IMR-90 (cell line): ENCODE measurements around the gene MICAL3. TPM values are rescaled to one million over a fixed set of nuclear protein-coding genes. Genes with fewer than 3 reads are reported as not detected.

Experiments used
- ATAC-seq: fragments of 200-7000 bp; cut with Tn5 transposase; 2 replicates; pipeline ENCODE4 v1.9.1; 2020; ENCODE audit warnings: low read depth, mild to moderate bottlenecking, moderate library complexity
- BruUV-seq: library from RNA; stranded (reverse); fragments of 400-500 nt; replicated peaks from 2 replicates; lab custom pipeline; 2021; lab: Mats Ljungman, UMichigan
- CTCF ChIA-PET: fragments of 300-600 bp; formaldehyde crosslinking; extraction: SDS; loops from one replicate; lab custom pipeline; 2021; ENCODE audit warnings: antibody characterized with exemption; lab: Yijun Ruan, JAX
- POLR2A ChIA-PET: fragments of 300-600 bp; sonication (Branson Sonifier 250); formaldehyde crosslinking; loops from one replicate; lab custom pipeline; 2022; ENCODE audit warnings: antibody characterized with exemption; ENCODE audit not compliant: unreplicated experiment; lab: Charles Lee
- DNase-seq: peaks from one replicate; pipeline ENCODE4 v3.0.0; 2013
- H2AFZ ChIP-seq: replicated peaks from 2 replicates; pipeline ENCODE3; 2013; ENCODE audit warnings: low read length, mild to moderate bottlenecking; ENCODE audit not compliant: poor library complexity
- H2AK5ac ChIP-seq: 2 replicates; pipeline ENCODE4 v1.6.1; 2013; ENCODE audit warnings: low read depth, low read length, inconsistent platforms
- H2AK9ac ChIP-seq: replicated peaks from 2 replicates; pipeline ENCODE3; 2013; ENCODE audit warnings: mild to moderate bottlenecking, low read depth, low read length, moderate library complexity; ENCODE audit not compliant: poor library complexity
- H2BK120ac ChIP-seq: 2 replicates; pipeline ENCODE4 v1.6.1; 2013; ENCODE audit warnings: low read depth, low read length, inconsistent platforms
- H2BK15ac ChIP-seq: 3 replicates; pipeline ENCODE4 v1.6.1; 2013; ENCODE audit warnings: low read depth, low read length, inconsistent platforms
- H2BK20ac ChIP-seq: 2 replicates; pipeline ENCODE4 v1.6.1; 2013; ENCODE audit warnings: low read depth, mild to moderate bottlenecking, inconsistent platforms, low read length, moderate library complexity
- H2BK5ac ChIP-seq: 2 replicates; pipeline ENCODE4 v1.6.1; 2013; ENCODE audit warnings: mild to moderate bottlenecking, low read depth, low read length, inconsistent platforms; ENCODE audit not compliant: poor library complexity, severe bottlenecking
- H3K14ac ChIP-seq: replicated peaks from 2 replicates; pipeline ENCODE4 v1.6.1; 2013; ENCODE audit warnings: low read depth, low read length, inconsistent platforms
- H3K18ac ChIP-seq: 2 replicates; pipeline ENCODE4 v1.6.1; 2013; ENCODE audit warnings: low read depth, low read length, control low read depth
- H3K23ac ChIP-seq: 2 replicates; pipeline ENCODE4 v1.6.1; 2013; ENCODE audit warnings: low read depth, low read length, inconsistent platforms
- H3K27ac ChIP-seq: 2 replicates; pipeline ENCODE4 v1.5.1; 2013; ENCODE audit warnings: mild to moderate bottlenecking, control low read depth, low read length; ENCODE audit not compliant: insufficient read depth
- H3K27me3 ChIP-seq: 2 replicates; pipeline ENCODE4 v1.6.1; 2013; ENCODE audit warnings: low read length; ENCODE audit not compliant: control insufficient read depth, insufficient read depth
- H3K36me3 ChIP-seq: 2 replicates; pipeline ENCODE4 v1.6.1; 2013; ENCODE audit warnings: low read length, mixed read lengths; ENCODE audit not compliant: control insufficient read depth, insufficient read depth
- H3K4ac ChIP-seq: 2 replicates; pipeline ENCODE4 v1.6.1; 2013; ENCODE audit warnings: low read depth, low read length, inconsistent platforms
- H3K4me1 ChIP-seq: 2 replicates; pipeline ENCODE4 v1.6.1; 2013; ENCODE audit warnings: low read length, mixed read lengths; ENCODE audit not compliant: control insufficient read depth, insufficient read depth
- H3K4me2 ChIP-seq: 2 replicates; pipeline ENCODE4 v1.6.1; 2013; ENCODE audit warnings: low read depth, mild to moderate bottlenecking, control low read depth, low read length, moderate library complexity
- H3K4me3 ChIP-seq: 2 replicates; pipeline ENCODE4 v1.5.1; 2013; ENCODE audit warnings: low read depth, mild to moderate bottlenecking, control low read depth, low read length, moderate library complexity; ENCODE audit not compliant: insufficient read depth
- H3K56ac ChIP-seq: 2 replicates; pipeline ENCODE4 v1.6.1; 2013; ENCODE audit warnings: low read length, inconsistent platforms; ENCODE audit not compliant: insufficient read depth; ENCODE audit errors: extremely low read depth
- H3K79me1 ChIP-seq, 2 experiments: 2 replicates each; pipeline ENCODE4 v1.6.1; 2013; ENCODE audit warnings: low read length in 2 of 2, inconsistent platforms in 1 of 2, low read depth in 1 of 2
- H3K9ac ChIP-seq: 2 replicates; pipeline ENCODE4 v1.6.1; 2013; ENCODE audit warnings: low read depth, low read length, control low read depth
- H3K9me1 ChIP-seq: 2 replicates; pipeline ENCODE4 v1.6.1; 2013; ENCODE audit warnings: low read length, inconsistent platforms; ENCODE audit not compliant: insufficient read depth
- H3K9me3 ChIP-seq: 2 replicates; pipeline ENCODE4 v1.6.1; 2013; ENCODE audit warnings: low read length; ENCODE audit not compliant: control insufficient read depth, insufficient read depth
- H4K20me1 ChIP-seq: 2 replicates; pipeline ENCODE4 v1.6.1; 2013; ENCODE audit warnings: low read length, inconsistent platforms; ENCODE audit not compliant: insufficient read depth
- H4K5ac ChIP-seq: 2 replicates; pipeline ENCODE4 v1.6.1; 2013; ENCODE audit warnings: mild to moderate bottlenecking, low read depth, low read length, control low read depth
- H4K8ac ChIP-seq, 2 experiments: 2 replicates each; pipeline ENCODE4 v1.6.1; 2013; ENCODE audit warnings: low read depth in 2 of 2, low read length in 2 of 2, control low read depth in 1 of 2, inconsistent platforms in 1 of 2
- H4K91ac ChIP-seq: 2 replicates; pipeline ENCODE4 v1.6.1; 2013; ENCODE audit warnings: low read depth, low read length, inconsistent platforms; ENCODE audit not compliant: insufficient read depth
- BHLHE40 ChIP-seq: fragments of 150-350 bp; IDR thresholded peaks from 2 replicates; pipeline ENCODE4 v1.6.1; 2016; ENCODE audit warnings: mild to moderate bottlenecking, low read depth, low read length
- CEBPB ChIP-seq: IDR thresholded peaks from 2 replicates; pipeline ENCODE4 v1.6.1; 2012; ENCODE audit warnings: low read depth, low read length, improper control_type of control experiment
- CHD1 ChIP-seq: IDR thresholded peaks from 2 replicates; pipeline ENCODE4 v1.6.1; 2012; ENCODE audit warnings: low read depth, low read length, improper control_type of control experiment
- CTCF ChIP-seq: conservative IDR thresholded peaks from 2 replicates; pipeline ENCODE4 v1.5.1; 2012; ENCODE audit warnings: mild to moderate bottlenecking, low read depth, low read length, improper control_type of control experiment
- ELK1 ChIP-seq: fragments of 150-350 bp; IDR thresholded peaks from 2 replicates; pipeline ENCODE4 v1.6.1; 2016; ENCODE audit warnings: low read depth, mild to moderate bottlenecking, low read length, moderate library complexity, borderline replicate concordance
- FOS ChIP-seq: fragments of 150-350 bp; IDR thresholded peaks from 2 replicates; pipeline ENCODE4 v1.6.1; 2016; ENCODE audit warnings: low read depth, low read length
- MAFK ChIP-seq: IDR thresholded peaks from 2 replicates; pipeline ENCODE4 v1.6.1; 2012; ENCODE audit warnings: low read depth, low read length, improper control_type of control experiment
- MAZ ChIP-seq: IDR thresholded peaks from 2 replicates; pipeline ENCODE4 v1.6.1; 2012; ENCODE audit warnings: low read depth, mild to moderate bottlenecking, low read length, improper control_type of control experiment, moderate library complexity, borderline replicate concordance
- MXI1 ChIP-seq: IDR thresholded peaks from 2 replicates; pipeline ENCODE4 v1.6.1; 2012; ENCODE audit warnings: low read depth, mild to moderate bottlenecking, low read length, moderate library complexity, borderline replicate concordance
- NFE2L2 ChIP-seq: fragments of 150-350 bp; IDR thresholded peaks from 2 replicates; pipeline ENCODE4 v1.6.1; 2016; ENCODE audit warnings: low read depth, mild to moderate bottlenecking, low read length
- POLR2A ChIP-seq: IDR thresholded peaks from 2 replicates; pipeline ENCODE4 v1.6.1; 2012; ENCODE audit warnings: mild to moderate bottlenecking, low read depth, low read length
- RAD21 ChIP-seq: IDR thresholded peaks from 2 replicates; pipeline ENCODE4 v1.6.1; 2012; ENCODE audit warnings: low read length, improper control_type of control experiment
- RCOR1 ChIP-seq: IDR thresholded peaks from 2 replicates; pipeline ENCODE4 v1.6.1; 2012; ENCODE audit warnings: mild to moderate bottlenecking, low read length, improper control_type of control experiment; ENCODE audit not compliant: insufficient replicate concordance
- RFX5 ChIP-seq: IDR thresholded peaks from 2 replicates; pipeline ENCODE4 v1.8.0; 2012; ENCODE audit warnings: low read depth, mild to moderate bottlenecking, low read length, moderate library complexity
- SMC3 ChIP-seq: fragments of 150-350 bp; IDR thresholded peaks from 2 replicates; pipeline ENCODE4 v1.6.1; 2016; ENCODE audit warnings: low read depth, mild to moderate bottlenecking, antibody characterized with exemption, low read length, moderate library complexity
- USF2 ChIP-seq: fragments of 150-350 bp; IDR thresholded peaks from 2 replicates; pipeline ENCODE4 v1.6.1; 2017; ENCODE audit warnings: mild to moderate bottlenecking, antibody characterized with exemption, low read length, low read depth
- WGBS, 2 experiments: methylation state at CpG; one replicate each; pipeline versions ENCODE4 v1.1.5 to v1.1.7; 2013; ENCODE audit warnings: missing lambda C conversion rate in 2 of 2; ENCODE audit not compliant: insufficient read length in 1 of 2; ENCODE audit errors: extremely low coverage in 2 of 2; 5-methylcytosine and 5-hydroxymethylcytosine counted together
- dilution Hi-C: fragments of 300-500 bp; cut with HindIII; formaldehyde crosslinking; loops from one replicate; pipeline ENCODE4 v1.14.3; 2018; ENCODE audit warnings: low sequenced_read_pairs; ENCODE audit not compliant: unreplicated experiment
- in situ Hi-C: fragments of 300-500 bp; cut with MboI; formaldehyde crosslinking; loops from 3 replicates; pipeline ENCODE4 v1.14.3; 2019; ENCODE audit warnings: low sequenced_read_pairs, inconsistent platforms, mixed read lengths
- intact Hi-C: fragments of 100-400 bp; cut with micrococcal nuclease; formaldehyde crosslinking; loops from 2 replicates; pipeline ENCODE4 v1.10.0; 2022
- polyA plus RNA-seq, 3 experiments: library from polyadenylated mRNA; depleted of rRNA; stranded (reverse); fragments of >200 nt; gene quantifications; 2 replicates each; pipeline ENCODE4 v1.2.3, GENCODE V29; 2012; ENCODE audit warnings: low replicate concordance in 1 of 3
- total RNA-seq: library from RNA; depleted of rRNA; stranded (reverse); fragments of >200 nt; gene quantifications from 2 replicates; pipeline ENCODE4 v1.2.3, GENCODE V29; 2012

MICAL3 gene
- total and polyA plus RNA-seq, 2 of the 4 experiments (the other 2 are of a cell fraction) = 17.6 to 26.8 TPM

GRCh38 chr22:17873804-17874203 lies 150.6 kb downstream of the MICAL3 start:
- Histone ChIP-seq H2AK9ac (peak overlapping the region; percentile 5), H3K9ac (no peak overlapping the region), H2AFZ (no peak overlapping the region), H4K91ac (no peak overlapping the region), H2BK20ac (no peak overlapping the region), H4K20me1 (peaks cover 4% of the 10 kb centered on the region), H3K27ac (no peak overlapping the region), H3K9me1 (peaks cover 4% of the 10 kb centered on the region), H3K4me3 (no peak overlapping the region), H2AK5ac (no peak overlapping the region), H3K56ac (no peak overlapping the region), H3K36me3 (peaks cover 48% of the 10 kb centered on the region), H2BK15ac (no peak overlapping the region), H3K79me1 (peaks cover 2 to 3% of the 10 kb centered on the region in 2 experiments; a peak in 1 of 4 replicates), H3K18ac (no peak overlapping the region), H3K4ac (no peak overlapping the region), H4K5ac (no peak overlapping the region), H2BK5ac (no peak overlapping the region), H3K9me3 (no peaks in the 10 kb centered on the region), H3K27me3 (no peaks in the 10 kb centered on the region), H3K23ac (no peak overlapping the region), H3K4me2 (no peak overlapping the region), H4K8ac (no peak overlapping the region), H3K14ac (no peak overlapping the region), H3K4me1 (peaks cover 2% of the 10 kb centered on the region), H2BK120ac (no peak overlapping the region)
- ChIA-PET CTCF (no interaction called here), POLR2A (no interaction called here)
- dilution Hi-C loops = no loop called here
- in situ Hi-C loops = no loop called here
- no TSS peak for BruUV-seq
- DNase-seq (no peak), ATAC-seq (no peak)
- intact Hi-C loops = no loop called here
- TF ChIP-seq FOS (no peak), POLR2A (no peak), CEBPB (no peak), USF2 (no peak), BHLHE40 (no peak), SMC3 (no peak), CTCF (no peak), MXI1 (no peak), CHD1 (no peak), ELK1 (no peak), MAZ (no peak), NFE2L2 (no peak), RFX5 (no peak), MAFK (no peak), RCOR1 (no peak), RAD21 (no peak)
- 95% methylated on average over 3 of the region's 10 CpGs; no CpG with 5 or more reads in 1 of the 2 experiments for WGBS, 2 experiments
